Activated T-cell treated with anti-CD3 and anti-CD28 coated beads for 48 hours (primary cell): Measurements from ENCODE around the gene TPBG.
A peak's percentile ranks its signal among the peaks of the same experiment; 100 is the strongest.

ENCODE experiments used
- DNase-seq: peaks from one replicate; pipeline ENCODE4 v3.0.0-alpha.2; 2020; ENCODE audit warnings: low read depth

TPBG gene, protein sequence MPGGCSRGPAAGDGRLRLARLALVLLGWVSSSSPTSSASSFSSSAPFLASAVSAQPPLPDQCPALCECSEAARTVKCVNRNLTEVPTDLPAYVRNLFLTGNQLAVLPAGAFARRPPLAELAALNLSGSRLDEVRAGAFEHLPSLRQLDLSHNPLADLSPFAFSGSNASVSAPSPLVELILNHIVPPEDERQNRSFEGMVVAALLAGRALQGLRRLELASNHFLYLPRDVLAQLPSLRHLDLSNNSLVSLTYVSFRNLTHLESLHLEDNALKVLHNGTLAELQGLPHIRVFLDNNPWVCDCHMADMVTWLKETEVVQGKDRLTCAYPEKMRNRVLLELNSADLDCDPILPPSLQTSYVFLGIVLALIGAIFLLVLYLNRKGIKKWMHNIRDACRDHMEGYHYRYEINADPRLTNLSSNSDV

DNA sequence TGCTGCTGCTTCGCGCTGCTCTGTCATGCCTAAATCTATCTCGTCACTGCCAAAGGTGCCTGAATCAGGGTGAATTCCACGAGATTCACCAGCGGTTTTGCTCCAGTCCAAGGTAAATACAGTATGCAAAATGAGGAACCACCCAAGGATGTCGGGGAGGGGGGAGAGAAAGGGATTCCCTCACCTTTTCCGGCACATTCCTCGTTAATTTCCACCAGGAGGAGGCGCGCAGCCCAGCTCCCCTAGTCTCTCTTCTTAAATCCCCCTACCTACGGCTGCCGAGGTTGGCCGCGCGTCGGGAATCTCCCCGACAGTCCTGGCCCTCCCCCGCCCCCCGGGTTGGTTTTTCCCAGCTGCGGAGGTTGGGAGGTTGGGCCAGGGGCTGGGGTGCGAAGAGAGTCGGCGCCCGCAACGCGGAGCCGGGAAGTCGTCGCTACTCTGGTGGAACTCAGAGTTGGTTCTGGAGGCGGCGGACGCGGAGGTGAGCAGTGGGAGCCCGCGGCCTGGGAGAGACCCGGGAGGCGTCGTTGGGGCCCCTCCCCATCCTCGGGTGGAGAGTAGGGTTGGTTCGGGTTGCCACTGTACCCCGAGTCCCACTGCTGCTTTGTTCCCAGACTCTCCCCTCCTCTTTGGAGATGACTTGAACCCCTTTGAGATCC, at the start of gene TPBG:
Gene TPBG, plus strand, starts transcription at position 390 of the 659 bp plus-strand sequence. CDS start 1,145 bp downstream, outside the sequence.
- peak; percentile 1 for DNase-seq

DNA sequence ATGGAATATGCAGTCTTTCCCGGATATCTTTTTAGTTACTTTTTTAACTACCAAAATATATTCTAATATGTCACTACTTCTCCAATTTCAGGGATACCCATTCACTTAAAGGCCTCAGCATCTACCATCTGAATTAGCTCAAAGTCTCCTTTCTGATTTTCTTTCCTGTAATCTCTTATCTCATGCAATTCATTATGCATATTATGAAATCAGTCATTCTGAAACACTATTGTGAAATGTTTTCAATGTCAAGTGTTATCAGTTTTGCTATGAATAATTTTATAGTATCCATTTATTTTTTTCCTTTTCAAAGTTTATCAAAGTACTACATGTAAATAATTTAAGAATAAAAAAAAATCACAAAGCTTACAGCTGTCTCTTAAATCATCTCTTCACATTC, 41.2 kb upstream of the TPBG start:
- no peak for DNase-seq

DNA sequence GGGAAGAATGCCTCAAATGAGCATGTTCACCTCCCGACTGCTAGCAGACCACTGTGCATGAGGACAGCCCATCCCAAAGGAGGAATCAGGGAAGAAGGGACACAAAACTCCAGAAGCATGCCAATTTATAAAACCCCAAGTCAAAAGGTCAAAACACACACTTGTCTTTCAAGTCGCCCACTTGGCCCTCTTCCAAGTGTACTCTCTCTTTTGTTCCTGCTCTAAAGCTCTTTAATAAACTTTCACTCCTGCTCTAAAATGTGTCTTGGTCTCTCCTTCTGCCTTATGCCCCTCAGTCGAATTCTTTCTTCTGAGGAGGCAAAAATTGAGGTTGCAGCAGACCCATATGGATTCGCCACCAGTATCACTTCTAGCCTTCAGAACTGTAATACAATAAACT, 33.9 kb upstream of the TPBG start:
- DNase-seq = no peak

DNA sequence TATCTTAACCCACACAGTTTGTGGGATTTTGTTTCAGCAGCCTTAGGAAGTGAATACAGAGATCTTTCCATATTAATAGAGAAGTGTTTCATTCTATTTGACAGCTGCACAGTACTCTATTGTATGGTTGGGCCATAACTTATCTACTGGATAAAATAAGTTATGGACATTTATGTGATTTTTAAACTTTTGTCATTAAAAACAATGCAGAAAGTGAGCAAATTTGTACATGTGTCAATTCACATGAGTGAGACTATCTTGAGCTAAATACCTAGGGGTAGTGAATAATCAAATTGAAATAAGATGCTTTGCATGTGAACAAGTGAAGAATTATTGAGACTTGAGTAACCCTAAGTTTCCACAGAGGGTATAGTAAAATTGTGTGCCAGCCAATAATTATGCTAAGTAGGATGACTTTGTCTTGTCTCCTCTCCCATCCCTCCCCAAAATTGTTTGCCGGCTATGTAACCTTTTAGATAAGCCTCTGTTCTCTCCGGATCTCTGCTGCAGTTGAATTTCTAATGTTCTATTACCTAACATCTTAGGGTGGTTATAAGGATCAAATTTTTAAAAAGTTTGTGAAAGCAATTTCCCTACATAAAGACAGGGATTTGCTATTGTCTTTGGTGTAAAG, 33.3 kb upstream of the TPBG start:
- DNase-seq = no peak

DNA sequence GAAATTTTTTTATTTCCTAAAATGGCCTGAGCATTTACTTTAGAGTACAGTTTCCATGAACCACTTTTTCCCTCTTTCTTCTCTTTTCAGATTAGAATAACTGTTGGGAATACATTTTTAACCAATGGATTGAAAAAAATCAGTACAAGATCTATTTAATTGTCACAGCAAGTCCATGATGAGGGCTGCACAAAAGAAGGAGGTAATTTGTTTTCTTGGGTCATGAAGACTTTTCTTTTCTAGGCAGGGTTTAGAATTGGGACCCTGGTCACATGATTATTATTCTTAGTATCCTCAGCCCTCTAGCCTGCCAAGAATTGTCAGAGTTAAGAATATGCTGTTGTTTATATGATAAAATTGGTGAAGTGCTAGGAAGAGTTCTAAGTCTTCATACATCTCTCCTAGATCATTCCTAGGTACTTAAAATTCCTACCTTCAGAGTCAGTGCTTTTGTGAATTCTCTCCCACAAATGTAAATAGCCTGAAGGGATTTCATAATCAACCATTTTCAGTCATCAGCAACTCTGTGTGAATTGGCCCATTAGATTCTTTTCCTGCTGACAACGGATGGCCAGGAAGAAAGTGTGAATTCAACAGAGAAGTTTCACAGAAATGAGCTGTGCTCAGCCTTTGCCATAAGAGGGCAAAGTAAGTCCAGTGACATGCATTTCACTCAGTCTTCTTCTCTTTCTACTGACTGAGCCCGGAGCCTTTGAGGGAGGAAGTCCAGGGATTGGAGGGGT, 32.4 kb upstream of the TPBG start:
- DNase-seq = no peak

DNA sequence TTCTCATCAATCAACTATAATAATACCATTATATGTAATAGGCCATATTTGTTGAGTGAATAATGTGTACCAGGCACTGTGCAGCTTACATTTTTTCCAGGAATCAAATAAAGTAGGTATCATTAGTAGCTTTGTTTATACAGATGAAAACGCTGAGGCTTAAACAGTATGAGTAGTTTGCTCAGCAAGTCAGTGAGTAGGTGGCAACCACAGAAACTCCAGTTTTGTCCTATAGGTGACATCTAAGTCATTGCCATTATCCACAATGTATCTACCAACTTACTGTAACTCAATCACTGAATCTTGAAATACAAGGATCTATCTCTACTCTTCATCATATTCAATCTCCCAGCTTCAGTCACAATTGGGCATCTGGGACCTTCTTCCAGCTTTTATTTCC, 29.8 kb upstream of the TPBG start:
- DNase-seq = no peak

DNA sequence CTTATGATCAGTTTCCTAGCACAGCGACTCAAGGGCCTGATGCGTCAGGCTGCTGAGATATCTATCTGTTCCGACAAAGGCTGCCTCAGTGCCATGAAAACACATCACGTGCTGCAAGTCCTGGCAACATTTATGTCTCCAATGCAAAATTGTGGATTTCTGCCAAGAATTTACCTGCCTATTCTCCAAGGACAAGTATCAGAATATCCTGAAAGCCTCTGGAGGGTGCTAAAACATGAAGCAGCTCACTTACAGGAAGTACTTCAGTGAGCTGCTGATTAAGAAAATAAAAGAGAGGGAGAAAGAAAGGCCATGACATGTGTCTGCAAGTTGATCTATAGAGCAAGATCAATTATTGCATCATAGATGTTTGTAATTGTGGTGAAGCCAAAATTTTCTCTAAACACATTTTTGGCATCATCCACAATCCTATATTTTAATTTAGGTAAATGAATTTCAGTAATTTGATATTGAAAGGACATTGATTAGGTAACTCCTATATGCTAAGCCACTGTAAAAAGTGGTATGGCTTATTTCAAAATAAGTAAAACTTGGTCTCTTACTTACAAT, 25.8 kb upstream of the TPBG start:
- DNase-seq = no peak

DNA sequence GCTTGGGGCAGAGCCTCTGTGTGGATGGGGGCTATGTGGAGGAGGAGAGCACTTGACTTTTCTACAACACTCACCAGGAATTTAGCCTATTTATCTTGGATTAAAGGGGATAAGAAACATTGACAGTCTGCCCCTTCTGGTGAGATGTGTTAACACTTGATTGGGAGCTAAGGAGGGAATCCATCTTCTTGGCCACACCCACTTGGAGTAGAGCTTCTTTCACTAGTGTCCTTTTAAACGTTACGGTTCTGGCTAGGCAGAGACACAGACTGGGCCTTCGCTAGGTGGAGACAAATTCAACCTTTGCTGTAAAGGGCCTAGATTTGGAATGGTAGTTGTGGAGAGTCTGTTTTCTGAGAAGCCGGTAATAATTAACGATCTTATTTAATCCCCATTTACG, 15.5 kb upstream of the TPBG start:
- no peak for DNase-seq

DNA sequence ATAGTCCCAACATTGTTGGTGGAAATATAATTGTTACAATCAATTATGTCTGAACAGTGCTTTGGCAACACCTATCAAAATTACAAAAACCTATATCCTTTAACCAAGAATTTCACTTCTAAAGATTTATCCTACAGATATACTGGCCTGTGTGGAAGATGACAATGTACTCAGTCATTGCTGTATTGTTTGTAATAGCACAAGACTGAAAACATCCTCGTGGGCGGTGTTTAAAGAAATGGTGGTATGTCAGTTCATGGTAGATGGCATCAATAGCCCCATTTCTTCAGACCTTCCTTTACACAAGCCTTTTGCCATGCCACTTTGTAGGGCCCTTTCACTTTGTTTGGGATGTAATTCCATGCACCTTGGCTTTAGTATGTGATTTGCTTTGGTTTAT, 9.8 kb upstream of the TPBG start:
- no peak for DNase-seq

DNA sequence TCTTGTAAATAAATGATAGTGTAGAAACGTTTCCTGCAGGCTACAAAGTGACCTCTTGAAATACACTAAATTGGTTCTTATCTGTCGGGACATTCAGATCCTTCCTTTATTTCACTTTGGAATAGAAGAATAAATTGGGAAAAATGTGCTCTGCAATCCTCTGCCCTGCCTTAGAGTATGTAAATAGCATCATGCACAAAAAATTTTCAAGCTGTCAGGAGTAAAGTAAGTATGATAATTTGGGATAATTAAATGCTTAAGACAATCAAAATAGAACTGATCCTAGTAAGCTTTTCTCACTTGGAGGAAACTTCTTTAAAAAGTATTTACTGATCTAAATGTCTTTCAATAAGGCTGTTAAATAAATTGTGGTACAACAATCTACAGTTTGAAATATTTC, 3.1 kb upstream of the TPBG start:
- no peak for DNase-seq

DNA sequence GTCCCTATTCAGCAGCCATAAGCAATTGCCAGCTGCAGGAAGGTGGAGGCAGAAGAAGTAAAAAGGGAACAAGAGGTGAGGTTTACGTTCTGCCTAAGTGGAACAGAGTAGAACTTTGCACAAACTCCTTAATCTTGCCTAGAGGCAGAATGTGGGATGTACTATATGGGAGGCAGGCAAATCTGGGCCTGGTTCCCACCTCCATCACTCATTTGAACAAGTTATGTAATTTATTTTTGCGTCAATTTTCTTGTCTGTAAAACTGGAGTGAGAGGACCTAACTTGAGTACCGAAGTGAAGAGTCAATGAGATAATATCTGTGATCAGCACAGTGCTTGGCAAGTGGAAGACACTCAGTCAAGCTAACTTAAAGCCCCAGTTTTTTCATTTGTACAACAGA, 2.0 kb upstream of the TPBG start:
- no peak for DNase-seq

DNA sequence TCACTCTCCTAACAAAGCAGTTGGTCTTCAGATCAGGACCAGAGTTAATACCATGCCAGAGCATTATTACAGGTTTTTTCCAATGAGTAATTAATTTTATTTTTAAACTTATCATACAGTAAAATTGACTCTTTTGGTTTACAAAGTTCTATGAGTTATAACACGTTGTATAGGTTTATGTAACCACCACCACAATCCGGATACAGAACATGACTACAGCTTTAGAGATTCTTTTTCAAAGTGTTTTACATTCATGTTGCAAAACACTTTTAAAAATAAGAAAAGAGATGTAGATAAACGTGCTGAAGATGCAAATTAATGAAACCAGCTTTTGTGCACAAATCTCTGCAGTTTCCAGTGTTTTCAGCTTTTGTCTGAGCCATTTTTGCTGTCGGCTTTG, 1.5 kb upstream of the TPBG start:
- DNase-seq = no peak

DNA sequence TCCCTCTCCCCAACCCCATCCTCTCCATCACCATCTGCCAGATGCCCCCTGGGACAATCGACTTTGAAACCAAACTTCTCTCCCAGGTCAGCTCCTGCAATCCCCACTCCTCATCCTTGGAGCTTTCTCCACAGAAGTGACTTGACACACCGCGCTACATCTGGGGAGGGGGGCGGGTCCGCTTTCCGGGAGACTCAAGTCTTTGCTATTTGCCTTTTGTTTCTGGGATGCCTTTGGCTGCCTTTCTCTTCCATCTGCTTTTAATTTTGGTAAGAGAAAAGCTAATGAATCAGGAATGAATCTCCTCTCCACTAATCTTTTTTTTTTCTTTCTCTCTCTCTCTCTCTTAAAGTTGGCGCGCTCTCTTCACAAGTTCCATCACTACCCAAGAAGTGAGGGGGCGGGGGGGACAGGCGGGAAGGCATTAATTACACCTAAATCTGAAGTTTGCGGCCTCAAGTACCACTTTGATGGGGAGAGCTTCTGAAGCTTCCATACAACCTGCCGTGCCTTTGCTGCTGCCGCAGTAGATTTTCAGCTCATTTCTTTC, 664 bp upstream of the TPBG start:
- no peak for DNase-seq

DNA sequence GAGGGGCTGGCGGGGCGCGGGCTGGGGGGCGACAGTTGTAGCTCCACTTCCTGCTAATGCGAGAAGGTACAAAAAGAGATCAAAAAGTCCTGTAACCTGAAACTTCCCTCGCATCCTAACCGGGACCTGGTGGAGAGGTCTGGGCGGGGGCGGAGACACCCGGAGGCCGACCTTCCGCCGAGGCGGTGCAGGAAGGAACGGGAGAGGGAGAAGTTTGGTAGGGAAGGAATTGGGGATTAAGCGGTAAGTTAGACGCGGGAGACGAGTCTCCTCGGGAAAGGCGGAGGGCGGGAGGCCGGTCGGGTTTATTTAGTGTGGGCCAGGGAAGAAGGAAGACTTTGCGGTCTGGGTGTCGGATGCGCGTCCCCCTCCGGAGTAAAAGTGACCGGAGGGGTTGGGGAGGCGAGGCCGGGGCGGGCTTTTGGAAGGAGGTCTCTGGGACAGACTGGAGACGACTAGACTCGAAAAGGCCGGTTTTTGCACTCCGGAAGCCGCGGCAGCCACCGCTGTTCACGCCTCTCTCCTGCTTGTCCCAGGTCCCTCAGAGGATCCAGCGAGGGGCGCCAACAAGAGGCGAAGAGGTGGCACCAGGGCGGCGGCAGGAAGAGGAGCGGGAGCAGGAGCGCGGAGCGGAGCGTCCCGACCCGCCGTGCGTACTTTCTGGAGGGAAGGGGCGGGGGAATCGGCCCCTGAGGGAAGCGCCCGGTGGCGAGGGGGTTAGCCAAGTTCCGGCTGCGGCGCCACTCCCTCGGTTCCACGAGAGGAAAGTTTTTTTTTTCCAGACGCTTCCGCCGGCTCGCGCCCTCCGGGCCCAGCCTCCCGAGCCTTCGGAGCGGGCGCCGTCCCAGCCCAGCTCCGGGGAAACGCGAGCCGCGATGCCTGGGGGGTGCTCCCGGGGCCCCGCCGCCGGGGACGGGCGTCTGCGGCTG, 734 bp downstream of the TPBG start:
- DNase-seq = peak; percentile 3

DNA sequence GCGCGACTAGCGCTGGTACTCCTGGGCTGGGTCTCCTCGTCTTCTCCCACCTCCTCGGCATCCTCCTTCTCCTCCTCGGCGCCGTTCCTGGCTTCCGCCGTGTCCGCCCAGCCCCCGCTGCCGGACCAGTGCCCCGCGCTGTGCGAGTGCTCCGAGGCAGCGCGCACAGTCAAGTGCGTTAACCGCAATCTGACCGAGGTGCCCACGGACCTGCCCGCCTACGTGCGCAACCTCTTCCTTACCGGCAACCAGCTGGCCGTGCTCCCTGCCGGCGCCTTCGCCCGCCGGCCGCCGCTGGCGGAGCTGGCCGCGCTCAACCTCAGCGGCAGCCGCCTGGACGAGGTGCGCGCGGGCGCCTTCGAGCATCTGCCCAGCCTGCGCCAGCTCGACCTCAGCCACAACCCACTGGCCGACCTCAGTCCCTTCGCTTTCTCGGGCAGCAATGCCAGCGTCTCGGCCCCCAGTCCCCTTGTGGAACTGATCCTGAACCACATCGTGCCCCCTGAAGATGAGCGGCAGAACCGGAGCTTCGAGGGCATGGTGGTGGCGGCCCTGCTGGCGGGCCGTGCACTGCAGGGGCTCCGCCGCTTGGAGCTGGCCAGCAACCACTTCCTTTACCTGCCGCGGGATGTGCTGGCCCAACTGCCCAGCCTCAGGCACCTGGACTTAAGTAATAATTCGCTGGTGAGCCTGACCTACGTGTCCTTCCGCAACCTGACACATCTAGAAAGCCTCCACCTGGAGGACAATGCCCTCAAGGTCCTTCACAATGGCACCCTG, 1.6 kb downstream of the TPBG start:
- DNase-seq = peak; percentile 0

DNA sequence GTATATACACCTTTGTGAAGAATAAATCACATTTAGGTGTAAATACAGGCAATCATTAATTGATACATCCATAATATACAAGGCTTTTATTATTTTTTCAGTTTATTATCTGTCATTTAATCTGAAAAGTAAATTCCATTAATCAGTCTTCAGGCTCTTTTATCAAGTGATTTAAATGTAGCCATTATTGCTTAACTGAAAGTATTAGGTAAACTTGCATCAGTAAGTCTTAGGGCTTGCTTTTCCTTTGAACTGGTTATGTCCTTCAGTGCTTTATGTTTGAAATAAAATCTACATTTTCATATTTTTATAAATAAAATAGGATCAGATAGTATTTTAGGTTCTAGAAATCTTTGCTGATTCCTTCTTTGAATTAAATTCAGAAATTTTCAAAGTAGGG, 4.1 kb downstream of the TPBG start:
- DNase-seq = no peak

DNA sequence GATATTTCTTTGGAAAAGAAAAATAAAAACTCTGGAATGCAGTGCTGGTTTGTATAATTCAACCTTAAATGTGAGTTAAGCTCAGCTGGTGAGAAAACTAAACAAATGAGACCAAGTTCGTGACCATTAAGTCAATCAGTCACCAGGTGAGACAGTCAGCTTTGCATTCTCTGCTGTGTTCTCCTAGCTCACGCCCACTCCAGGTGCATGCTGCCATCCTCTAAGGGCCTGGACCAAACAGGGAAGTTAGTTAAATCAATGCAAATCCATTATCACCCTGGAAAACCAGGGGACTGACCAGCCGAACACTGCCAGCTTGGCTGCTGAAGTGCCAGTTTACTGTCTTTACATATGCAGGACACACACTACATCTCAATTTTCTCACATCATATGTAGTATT, 7.2 kb downstream of the TPBG start:
- no peak for DNase-seq

DNA sequence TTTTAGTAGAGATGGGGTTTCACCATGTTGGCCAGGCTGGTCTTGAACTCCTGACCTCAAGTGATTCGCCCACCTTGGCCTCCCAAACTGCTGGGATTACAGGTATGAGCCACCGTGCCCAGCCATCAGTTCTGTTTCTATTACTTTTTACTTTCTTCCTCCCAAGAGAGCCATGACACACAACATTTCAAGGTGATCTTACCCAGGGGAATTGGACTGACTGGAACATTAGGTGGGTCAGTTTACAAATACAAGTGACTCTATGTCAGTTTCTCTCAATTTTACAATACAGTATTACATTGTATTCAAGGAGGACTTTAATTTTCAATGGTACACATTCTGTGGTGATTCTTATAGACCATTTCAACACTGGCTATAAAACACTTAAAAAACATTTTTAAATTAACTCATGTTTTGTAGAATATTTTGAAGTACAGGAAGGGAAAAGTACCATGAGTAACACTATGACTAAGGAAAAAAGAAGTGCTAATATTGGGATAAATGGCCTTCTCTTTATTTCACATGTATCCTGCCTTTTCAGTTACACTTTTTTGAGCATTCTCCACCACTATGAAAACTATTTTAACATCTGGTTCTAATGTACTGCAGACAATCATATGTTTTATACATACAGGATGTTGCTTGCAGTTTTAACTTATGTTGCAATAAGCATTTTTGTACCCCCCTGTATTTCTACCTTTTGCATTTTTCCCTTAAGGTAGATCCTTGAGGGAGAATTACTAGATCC, 8.4 kb downstream of the TPBG start:
- no peak for DNase-seq

DNA sequence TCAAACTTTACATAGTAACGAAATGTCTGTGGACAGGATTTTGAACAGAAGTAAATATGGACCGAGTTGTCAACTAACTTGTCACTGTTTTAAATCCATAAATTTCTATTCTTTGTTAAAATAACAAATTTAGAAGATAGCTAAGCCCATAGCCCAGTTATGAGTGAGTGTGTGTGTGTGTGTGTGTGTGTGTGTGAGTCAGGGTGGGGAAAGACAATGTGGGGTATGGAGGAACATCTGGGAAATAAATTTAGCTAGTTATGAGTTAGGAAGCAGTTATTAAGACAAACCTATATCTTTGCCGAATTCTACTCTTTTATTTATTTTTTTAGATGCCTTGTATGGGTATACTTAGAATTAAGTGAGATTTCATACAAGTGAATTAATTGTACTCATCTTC, 9.0 kb downstream of the TPBG start:
- no peak for DNase-seq
